Breast epithelium (tissue), 4 donors: ENCODE results near the gene F2RL3. TPM values are rescaled to one million over a fixed set of nuclear protein-coding genes. Genes with fewer than 3 reads are reported as not detected.
"Not testable (repeated sequence)": the region's sequence is repeated elsewhere in the genome, so short reads cannot be mapped to it uniquely, and the experiment has no call there.

Experiments used
- DNase-seq, 2 donors: peaks; one replicate each; pipeline ENCODE4 v3.0.0-alpha.2; 2019; ENCODE audit warnings: low spot score in 2 of 2
- H3K27ac ChIP-seq, 2 donors: fragments of 200-600 bp; sonication (generic) in 1 of 2; one replicate each; pipeline ENCODE4 v1.5.1; 2016 to 2019; ENCODE audit warnings: mild to moderate bottlenecking in 1 of 2
- H3K27me3 ChIP-seq, 2 donors: fragments of 200-600 bp; sonication (generic) in 1 of 2; one replicate each; pipeline versions ENCODE4 v1.5.1 to v1.6.0; 2017 to 2019; ENCODE audit warnings: control low read depth in 1 of 2, mild to moderate bottlenecking in 1 of 2
- H3K36me3 ChIP-seq: fragments of 200-600 bp; one replicate; pipeline ENCODE4 v1.5.1; 2019
- H3K4me1 ChIP-seq, 2 donors: fragments of 200-600 bp; sonication (generic); one replicate each; pipeline ENCODE4 v1.5.1; 2016 to 2019; ENCODE audit warnings: control low read depth in 1 of 2
- H3K4me3 ChIP-seq, 3 donors: fragments of 200-600 bp; sonication (generic); 1 replicate in 2 of 3; 2 replicates in 1 of 3; pipeline ENCODE4 v1.5.1; 2016 to 2019; ENCODE audit warnings: mild to moderate bottlenecking in 3 of 3, moderate library complexity in 2 of 3
- H3K9me3 ChIP-seq, 2 donors: fragments of 200-600 bp; sonication (generic) in 1 of 2; one replicate each; pipeline ENCODE4 v1.5.1; 2016 to 2019; ENCODE audit warnings: control low read depth in 1 of 2
- POLR2A ChIP-seq: fragments of 450-650 bp; IDR thresholded peaks from one replicate; pipeline ENCODE4 v1.6.1; 2016; ENCODE audit warnings: antibody characterized with exemption, mild to moderate bottlenecking, moderate library complexity
- POLR2AphosphoS5 ChIP-seq, 3 donors: sonication (generic); formaldehyde crosslinking; IDR thresholded peaks; one replicate each; pipeline ENCODE4 v1.6.1; 2017; ENCODE audit warnings: antibody characterized with exemption in 3 of 3
- intact Hi-C: fragments of 100-400 bp; cut with DNase I; formaldehyde crosslinking; loops from one replicate; pipeline ENCODE4 v1.15.1; 2023; ENCODE audit warnings: low total_unique reads
- total RNA-seq, 3 donors: library from RNA; depleted of rRNA; stranded (reverse); fragments of >200 nt; gene quantifications; one replicate each; pipeline ENCODE4 v1.1.0, GENCODE V29; 2016
- TF ChIP-seq, protein P1 (sequence below), 3 donors: fragments of 450-650 bp; IDR thresholded peaks; one replicate each; pipeline ENCODE4 v1.5.1; 2016 to 2017; ENCODE audit warnings: antibody characterized with exemption in 3 of 3, mild to moderate bottlenecking in 3 of 3, moderate library complexity in 3 of 3

The F2RL3 gene
- total RNA-seq, 3 donors from 2014 or later, result 0.32 to 27.5 (median 4.2) TPM

DNA sequence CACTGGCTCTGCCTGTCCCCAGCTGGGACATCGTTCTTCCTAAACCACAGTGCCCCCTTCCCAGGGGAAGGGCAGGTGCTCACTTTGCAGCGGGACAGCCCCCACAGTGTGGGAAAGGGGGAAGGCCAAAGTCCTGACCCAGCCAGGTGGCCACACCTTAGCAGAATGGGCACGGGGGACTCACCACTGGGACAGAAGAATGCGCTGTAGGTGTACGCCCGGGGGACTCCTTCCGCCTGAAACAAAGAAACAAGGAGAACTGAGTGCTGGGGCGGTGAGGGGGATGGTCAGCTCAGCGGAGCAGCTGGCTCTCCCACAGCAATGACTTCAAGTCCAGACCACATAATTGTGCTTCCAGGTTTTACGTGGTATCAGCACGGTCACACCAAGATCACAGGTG, 49.4 kb downstream of the F2RL3 start:
- intact Hi-C loops, result no loop called here
- H3K4me1 ChIP-seq, result no peaks in the 10 kb centered on the region
- DNase-seq, result no peak
- no peak overlapping the region for H3K27ac ChIP-seq
- no peak overlapping the region for H3K4me3 ChIP-seq
- peaks cover 0 to 24% of the 10 kb centered on the region in 2 donors for H3K9me3 ChIP-seq
- TF ChIP-seq POLR2AphosphoS5 (IDR thresholded peaks at IDR 0.05) (no peak), POLR2A (no peak)
- TF ChIP-seq, protein P1, sequence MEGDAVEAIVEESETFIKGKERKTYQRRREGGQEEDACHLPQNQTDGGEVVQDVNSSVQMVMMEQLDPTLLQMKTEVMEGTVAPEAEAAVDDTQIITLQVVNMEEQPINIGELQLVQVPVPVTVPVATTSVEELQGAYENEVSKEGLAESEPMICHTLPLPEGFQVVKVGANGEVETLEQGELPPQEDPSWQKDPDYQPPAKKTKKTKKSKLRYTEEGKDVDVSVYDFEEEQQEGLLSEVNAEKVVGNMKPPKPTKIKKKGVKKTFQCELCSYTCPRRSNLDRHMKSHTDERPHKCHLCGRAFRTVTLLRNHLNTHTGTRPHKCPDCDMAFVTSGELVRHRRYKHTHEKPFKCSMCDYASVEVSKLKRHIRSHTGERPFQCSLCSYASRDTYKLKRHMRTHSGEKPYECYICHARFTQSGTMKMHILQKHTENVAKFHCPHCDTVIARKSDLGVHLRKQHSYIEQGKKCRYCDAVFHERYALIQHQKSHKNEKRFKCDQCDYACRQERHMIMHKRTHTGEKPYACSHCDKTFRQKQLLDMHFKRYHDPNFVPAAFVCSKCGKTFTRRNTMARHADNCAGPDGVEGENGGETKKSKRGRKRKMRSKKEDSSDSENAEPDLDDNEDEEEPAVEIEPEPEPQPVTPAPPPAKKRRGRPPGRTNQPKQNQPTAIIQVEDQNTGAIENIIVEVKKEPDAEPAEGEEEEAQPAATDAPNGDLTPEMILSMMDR (IDR thresholded peaks at IDR 0.05), result no peak
- no peaks in the 10 kb centered on the region for H3K36me3 ChIP-seq
- no peaks in the 10 kb centered on the region for H3K27me3 ChIP-seq

DNA sequence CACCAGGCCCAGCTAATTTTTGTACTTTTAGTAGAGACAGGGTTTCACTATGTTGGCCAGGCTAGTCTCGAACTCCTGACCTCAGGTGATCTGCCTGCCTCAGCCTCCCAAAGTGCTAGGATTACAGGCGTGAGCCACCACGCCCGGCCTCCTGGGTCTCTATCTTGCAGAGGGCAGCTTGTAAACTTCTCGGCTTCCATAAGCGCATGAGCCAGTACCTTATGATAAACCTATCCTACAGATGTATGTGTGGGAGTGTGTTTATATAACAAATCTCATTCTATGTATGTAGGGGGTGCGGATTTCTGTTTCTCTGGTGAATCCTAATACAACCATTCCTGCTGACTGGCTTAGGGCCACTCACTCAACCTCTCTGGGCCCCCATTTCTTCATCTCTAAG, 51.3 kb downstream of the F2RL3 start:
- H3K36me3 ChIP-seq, H3K4me1 ChIP-seq, H3K27me3 ChIP-seq, DNase-seq, H3K27ac ChIP-seq, H3K4me3 ChIP-seq, intact Hi-C loops, H3K9me3 ChIP-seq: not testable (repeated sequence)

DNA sequence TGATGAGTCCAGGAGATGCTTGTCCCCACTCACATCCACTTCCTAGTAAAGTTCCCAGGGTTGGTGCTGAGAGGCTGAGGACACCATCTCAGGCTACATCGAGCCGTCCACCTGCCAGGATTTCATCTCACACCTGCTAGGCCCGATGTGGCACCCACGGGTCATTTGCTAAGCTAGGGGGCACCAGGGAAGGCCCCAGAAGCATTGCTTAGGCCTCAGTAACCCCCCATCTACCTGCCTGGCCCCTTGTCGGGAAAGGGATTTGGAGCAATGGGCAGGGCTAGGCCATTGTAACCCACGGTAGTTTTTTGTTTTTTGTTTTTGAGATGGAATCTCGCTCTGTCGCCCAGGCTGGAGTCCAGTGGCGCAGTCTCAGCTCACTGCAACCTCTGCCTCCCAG, 51.8 kb downstream of the F2RL3 start:
- no peaks in the 10 kb centered on the region for H3K4me1 ChIP-seq
- no peak overlapping the region for H3K27ac ChIP-seq
- H3K36me3 ChIP-seq, result no peaks in the 10 kb centered on the region
- no peak for TF ChIP-seq POLR2AphosphoS5 (IDR thresholded peaks at IDR 0.05)
- TF ChIP-seq POLR2A, result no peak
- TF ChIP-seq, protein P1 (IDR thresholded peaks at IDR 0.05), result no peak
- H3K4me3 ChIP-seq, result no peak overlapping the region
- peaks cover 0 to under 1% of the 10 kb centered on the region in 2 donors for H3K9me3 ChIP-seq
- peak in 1 of 2 donors; percentile 10 for DNase-seq
- H3K27me3 ChIP-seq, result no peaks in the 10 kb centered on the region
- intact Hi-C loops, result no loop called here

Other genes with a start within 250 kb of the F2RL3 start
- 100 to 1,000 TPM; 111 to 167 (median 142) TPM for gene SMIM7, start 228.9 kb upstream of the F2RL3 start, total RNA-seq
- 1 to 10 TPM; 2.9 to 5.0 (median 3.1) TPM for gene TMEM38A, start 227.9 kb upstream of the F2RL3 start, total RNA-seq
- gene NWD1, start 169.2 kb upstream of the F2RL3 start, total RNA-seq, result 1 to 10 TPM in 1 of 3 donors, under 1 TPM in 1, not detected in 1; 0.33 to 1.6 TPM
- 10 to 100 TPM; 43.2 to 88.5 (median 48.1) TPM for gene SIN3B, start 59.6 kb upstream of the F2RL3 start, total RNA-seq
- gene CPAMD8, start 137.8 kb downstream of the F2RL3 start, total RNA-seq, result 10 to 100 TPM in 2 of 3 donors, 1 to 10 TPM in 1; 9.5 to 24.0 (median 20.2) TPM
- 1 to 10 TPM; 5.6 to 6.7 (median 5.8) TPM for gene HAUS8, start 186.5 kb downstream of the F2RL3 start, total RNA-seq
- 10 to 100 TPM; 76.0 to 79.5 (median 77.4) TPM for gene MYO9B, start 186.8 kb downstream of the F2RL3 start, total RNA-seq